ENCODE data around the gene ZNF618. TPM values are rescaled to one million over a fixed set of nuclear protein-coding genes. Genes with fewer than 3 reads are reported as not detected.

Gene ZNF618
- total RNA-seq, 2 experiments from 2014 or later = 0.22 to 0.27 TPM

- ATAC-seq (no peak), DNase-seq (no peak)
- no peak overlapping the region for H3K4me3 Mint-ChIP-seq
- no peak overlapping the region for H3K27ac Mint-ChIP-seq
- TF ChIP-seq CTCF (IDR thresholded peaks at IDR 0.05) = no peak
- ChIA-PET CTCF (no interaction called here), POLR2A (no interaction called here)
- no peaks in the 10 kb centered on the region for H3K36me3 Mint-ChIP-seq (ENCODE audit: low read depth)
- no peaks in the 10 kb centered on the region for H3K27me3 Mint-ChIP-seq
- H3K4me1 Mint-ChIP-seq (ENCODE audit: low read depth) = no peaks in the 10 kb centered on the region
- intact Hi-C loops (cut with micrococcal nuclease) = no loop called here
- H3K9me3 Mint-ChIP-seq = no peaks in the 10 kb centered on the region
These were observed 129.5 kb downstream of the ZNF618 start for GRCh38 chr9:114005371-114006154.

GRCh38 chr9:114006155-114006550, 130.0 kb downstream of the ZNF618 start:
- no peak for ATAC-seq
- ChIA-PET CTCF (no interaction called here), POLR2A (no interaction called here)
- Mint-ChIP-seq H3K36me3 (ENCODE audit: low read depth) (no peaks in the 10 kb centered on the region), H3K9me3 (no peaks in the 10 kb centered on the region), H3K27ac (no peak overlapping the region), H3K4me3 (no peak overlapping the region), H3K4me1 (ENCODE audit: low read depth) (no peaks in the 10 kb centered on the region), H3K27me3 (no peaks in the 10 kb centered on the region)
- no peak for TF ChIP-seq CTCF (IDR thresholded peaks at IDR 0.05)
- DNase-seq = no peak
- intact Hi-C loops (cut with micrococcal nuclease) = no loop called here

- ATAC-seq (no peak), DNase-seq (no peak)
- ChIA-PET POLR2A (no interaction called here), CTCF (no interaction called here)
- Mint-ChIP-seq H3K4me1 (ENCODE audit: low read depth) (no peaks in the 10 kb centered on the region), H3K36me3 (ENCODE audit: low read depth) (no peaks in the 10 kb centered on the region), H3K4me3 (no peak overlapping the region), H3K9me3 (no peaks in the 10 kb centered on the region), H3K27ac (no peak overlapping the region), H3K27me3 (no peaks in the 10 kb centered on the region)
- TF ChIP-seq CTCF (IDR thresholded peaks at IDR 0.05) = no peak
- intact Hi-C loops (cut with micrococcal nuclease) = no loop called here
These were observed 131.0 kb downstream of the ZNF618 start for GRCh38 chr9:114006931-114007691.

- ATAC-seq (no peak), DNase-seq (no peak)
- Mint-ChIP-seq H3K4me3 (no peak overlapping the region), H3K27ac (no peak overlapping the region), H3K36me3 (ENCODE audit: low read depth) (no peaks in the 10 kb centered on the region), H3K9me3 (peaks cover under 1% of the 10 kb centered on the region), H3K4me1 (ENCODE audit: low read depth) (no peaks in the 10 kb centered on the region), H3K27me3 (no peaks in the 10 kb centered on the region)
- no peak for TF ChIP-seq CTCF (IDR thresholded peaks at IDR 0.05)
- intact Hi-C loops (cut with micrococcal nuclease) = no loop called here
- POLR2A ChIA-PET = no interaction called here
- CTCF ChIA-PET = no interaction called here
These were observed 132.0 kb downstream of the ZNF618 start for GRCh38 chr9:114007991-114008666.
